HCT116 (cell line): ENCODE results near the gene GRIK3. TPM values are rescaled to one million over a fixed set of nuclear protein-coding genes. Genes with fewer than 3 reads are reported as not detected.

Source experiments
- ATAC-seq: fragments of 200-7000 bp; cut with Tn5 transposase; 2 replicates; pipeline ENCODE4 v1.9.1; 2020; ENCODE audit warnings: mild to moderate bottlenecking, moderate library complexity
- BruUV-seq: library from RNA; stranded (reverse); fragments of 400-500 nt; replicated peaks from 2 replicates; lab custom pipeline; 2021; lab: Mats Ljungman, UMichigan
- CTCF ChIA-PET: fragments of 300-600 bp; sonication (Branson Sonifier 250); formaldehyde crosslinking; loops from one replicate; lab custom pipeline; 2021; ENCODE audit warnings: antibody characterized with exemption; lab: Charles Lee
- POLR2A ChIA-PET: fragments of 300-600, 350-600 bp; sonication (Branson Sonifier 250); formaldehyde crosslinking; loops from one replicate; lab custom pipeline; 2021; ENCODE audit warnings: antibody characterized with exemption; lab: Charles Lee
- RAD21 ChIA-PET, 2 experiments: fragments of 300-600 bp; sonication (Branson Sonifier 250); formaldehyde crosslinking; loops; one replicate each; lab custom pipeline; 2023; ENCODE audit warnings: low total read pairs in 2 of 2; ENCODE audit not compliant: uncharacterized antibody in 2 of 2, unreplicated experiment in 2 of 2, low non-redundant PET in 1 of 2; lab: Charles Lee
- DNase-seq: peaks from one replicate; pipeline ENCODE4 v3.0.0-alpha.2; 2010; ENCODE audit warnings: low read depth, low spot score
- H2AFZ ChIP-seq: fragments of 200-600 bp; shearing (Covaris generic), sonication (generic); 2 replicates; pipeline ENCODE4 v1.6.1; 2017; ENCODE audit warnings: low read depth, mixed run types, mixed read lengths, antibody characterized with exemption, low read length; ENCODE audit not compliant: poor library complexity, severe bottlenecking
- H3K27ac ChIP-seq: 2 replicates; pipeline ENCODE4 v1.5.1; 2012; ENCODE audit warnings: low read depth, low read length
- H3K27me3 ChIP-seq: fragments of 200-600 bp; sonication (generic); 2 replicates; pipeline ENCODE4 v1.6.1; 2016; ENCODE audit warnings: mixed run types, low read length, mixed read lengths; ENCODE audit not compliant: insufficient read depth
- H3K36me3 ChIP-seq, 2 experiments: fragments of 200-500 bp in 1 of 2; fragments of 200-600 bp in 1 of 2; sonication (Bioruptor generic) in 1 of 2; sonication (generic) in 1 of 2; 2 replicates each; pipeline versions ENCODE4 v1.5.1 to v1.6.1; 2014 to 2016; ENCODE audit warnings: low read length in 2 of 2, inconsistent platforms in 1 of 2, mixed read lengths in 1 of 2, mixed run types in 1 of 2; ENCODE audit not compliant: insufficient read depth in 2 of 2, control insufficient read depth in 1 of 2
- H3K4me1 ChIP-seq, 2 experiments: fragments of 200-600 bp in 1 of 2; sonication (generic) in 1 of 2; 2 replicates each; pipeline versions ENCODE4 v1.5.1 to v1.6.1; 2012 to 2017; ENCODE audit warnings: low read length in 2 of 2, inconsistent platforms in 1 of 2, mild to moderate bottlenecking in 1 of 2, mixed read lengths in 1 of 2, mixed run types in 1 of 2, moderate library complexity in 1 of 2; ENCODE audit not compliant: insufficient read depth in 2 of 2, control insufficient read depth in 1 of 2
- H3K4me2 ChIP-seq: fragments of 200-600 bp; sonication (generic); 2 replicates; pipeline ENCODE4 v1.6.1; 2017; ENCODE audit warnings: mixed run types, low read length, mixed read lengths
- H3K4me3 ChIP-seq, 2 experiments: fragments of 200-600 bp in 1 of 2; sonication (generic) in 1 of 2; replicated peaks in 1 of 2; 2 replicates each; pipeline ENCODE4 v1.5.1; 2011 to 2016; ENCODE audit warnings: low read length in 2 of 2, control low read depth in 1 of 2, low read depth in 1 of 2, mild to moderate bottlenecking in 1 of 2, mixed read lengths in 1 of 2, mixed run types in 1 of 2
- H3K79me2 ChIP-seq: fragments of 200-600 bp; sonication (generic); 2 replicates; pipeline ENCODE4 v1.6.1; 2017; ENCODE audit warnings: mild to moderate bottlenecking, mixed run types, low read length, moderate library complexity, mixed read lengths; ENCODE audit not compliant: insufficient read depth
- H3K9ac ChIP-seq: fragments of 200-600 bp; sonication (generic); 2 replicates; pipeline ENCODE4 v1.6.1; 2016; ENCODE audit warnings: low read length, mixed read lengths
- H3K9me2 ChIP-seq: fragments of 200-600 bp; sonication (generic), shearing (Covaris generic); 2 replicates; pipeline ENCODE4 v1.6.1; 2017; ENCODE audit warnings: mixed run types, mild to moderate bottlenecking, moderate library complexity; ENCODE audit not compliant: insufficient read depth
- H3K9me3 ChIP-seq, 2 experiments: fragments of 200-500 bp in 1 of 2; fragments of 200-600 bp in 1 of 2; sonication (Bioruptor generic) in 1 of 2; sonication (generic) in 1 of 2; 2 replicates each; pipeline ENCODE4 v1.6.1; 2014 to 2017; ENCODE audit warnings: low read length in 2 of 2, mixed read lengths in 2 of 2, inconsistent platforms in 1 of 2, low read depth in 1 of 2, mild to moderate bottlenecking in 1 of 2, mixed run types in 1 of 2, moderate library complexity in 1 of 2; ENCODE audit not compliant: control insufficient read depth in 1 of 2, insufficient read depth in 1 of 2
- H4K20me1 ChIP-seq: fragments of 200-600 bp; sonication (generic), shearing (Covaris generic); 2 replicates; pipeline ENCODE4 v1.6.1; 2017; ENCODE audit warnings: mixed run types, mild to moderate bottlenecking, moderate library complexity; ENCODE audit not compliant: insufficient read depth
- CBX3 ChIP-seq: IDR thresholded peaks from 2 replicates; pipeline ENCODE4 v1.6.1; 2012; ENCODE audit warnings: low read depth
- ELF1 ChIP-seq: IDR thresholded peaks from 2 replicates; pipeline ENCODE4 v1.6.1; 2012; ENCODE audit warnings: low read depth, borderline replicate concordance
- EZH2 ChIP-seq: fragments of 200-600 bp; sonication (generic); IDR thresholded peaks from 2 replicates; pipeline ENCODE4 v1.6.1; 2017; ENCODE audit warnings: antibody characterized with exemption, mixed run types
- EZH2phosphoT487 ChIP-seq: fragments of 200-600 bp; IDR thresholded peaks from 2 replicates; pipeline ENCODE4 v1.6.1; 2018; ENCODE audit warnings: antibody characterized with exemption, borderline replicate concordance
- FOSL1 ChIP-seq: IDR thresholded peaks from 2 replicates; pipeline ENCODE4 v1.6.1; 2012; ENCODE audit warnings: low read depth
- JUND ChIP-seq: IDR thresholded peaks from 2 replicates; pipeline ENCODE4 v1.6.1; 2012
- POLR2A ChIP-seq: IDR thresholded peaks from 2 replicates; pipeline ENCODE4 v1.7.0; 2011; ENCODE audit warnings: borderline replicate concordance; ENCODE audit not compliant: insufficient read depth, insufficient read length; ENCODE audit errors: extremely low read depth
- POLR2AphosphoS5 ChIP-seq: IDR thresholded peaks from 2 replicates; pipeline ENCODE4 v1.6.1; 2011; ENCODE audit warnings: mild to moderate bottlenecking, low read depth, low read length, moderate library complexity
- SIN3A ChIP-seq: IDR thresholded peaks from 2 replicates; pipeline ENCODE4 v1.6.1; 2012; ENCODE audit warnings: low read depth
- SP1 ChIP-seq: IDR thresholded peaks from 2 replicates; pipeline ENCODE4 v1.6.1; 2012; ENCODE audit warnings: low read depth
- SRF ChIP-seq: IDR thresholded peaks from 2 replicates; pipeline ENCODE4 v1.6.1; 2012; ENCODE audit warnings: low read depth
- YY1 ChIP-seq: IDR thresholded peaks from 2 replicates; pipeline ENCODE4 v1.6.1; 2011; ENCODE audit warnings: low read length, low read depth, moderate library complexity, mild to moderate bottlenecking; ENCODE audit not compliant: insufficient replicate concordance; ENCODE audit errors: extremely low read depth
- ZFX ChIP-seq: fragments of 450-650 bp; IDR thresholded peaks from 2 replicates; pipeline ENCODE4 v1.6.1; 2017
- intact Hi-C: fragments of 100-400 bp; cut with micrococcal nuclease; formaldehyde crosslinking; loops from 2 replicates; pipeline ENCODE4 v1.10.0; 2022
- total RNA-seq: library from RNA; stranded (reverse); gene quantifications from one replicate; pipeline ENCODE4 v1.2.1, GENCODE V29; 2021; ENCODE audit not compliant: unreplicated experiment
- TF ChIP-seq, protein P1 (sequence below): IDR thresholded peaks from 2 replicates; pipeline ENCODE4 v1.6.1; 2012

Gene GRIK3
- total RNA-seq, 1 experiment from 2014 or later = not detected

DNA sequence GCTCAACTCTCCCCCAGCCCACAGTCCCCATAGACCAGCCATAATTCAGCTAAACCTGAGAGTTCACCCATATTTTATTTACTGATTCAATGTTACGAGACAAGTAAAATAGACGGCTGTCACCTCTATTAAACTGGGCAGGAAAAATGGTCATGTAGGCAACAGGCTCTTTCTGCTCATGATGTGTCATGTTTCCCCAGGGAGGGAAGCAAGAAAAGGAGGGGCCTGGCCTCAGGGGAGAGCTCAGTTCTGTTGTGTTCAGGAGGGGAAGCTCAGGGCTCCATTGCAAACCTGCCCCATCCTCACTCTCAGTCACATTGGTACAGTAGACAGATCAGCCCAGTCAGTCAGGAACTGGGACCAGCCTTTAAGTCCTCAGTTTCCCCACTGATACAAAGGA lies 12.8 kb downstream of the GRIK3 start:
- Histone ChIP-seq H3K79me2 (no peaks in the 10 kb centered on the region), H3K27me3 (peaks cover 21% of the 10 kb centered on the region; the same call in 1 of the 2 replicates), H4K20me1 (no peaks in the 10 kb centered on the region), H3K4me2 (no peak overlapping the region), H3K27ac (no peak overlapping the region), H2AFZ (no peak overlapping the region), H3K9me2 (no peaks in the 10 kb centered on the region), H3K4me3 (no peak overlapping the region), H3K9ac (no peak overlapping the region), H3K9me3 (no peaks in the 10 kb centered on the region), H3K36me3 (no peaks in the 10 kb centered on the region), H3K4me1 (no peaks in the 10 kb centered on the region)
- RAD21 ChIA-PET = no interaction called here
- BruUV-seq = no TSS peak
- POLR2A ChIA-PET = no interaction called here
- DNase-seq (no peak), ATAC-seq (no peak)
- intact Hi-C loops = loop anchor here (10.0 kb wide), 1 partner anchor 413 kb away; no protein-coding TSS in a partner anchor
- CTCF ChIA-PET = no interaction called here
- TF ChIP-seq CBX3 (no peak), YY1 (no peak), JUND (no peak), ELF1 (no peak), POLR2AphosphoS5 (no peak), ZFX (no peak), SIN3A (no peak), SP1 (no peak), EZH2phosphoT487 (no peak), POLR2A (no peak), EZH2 (no peak), SRF (no peak), FOSL1 (no peak)
- TF ChIP-seq, protein P1, sequence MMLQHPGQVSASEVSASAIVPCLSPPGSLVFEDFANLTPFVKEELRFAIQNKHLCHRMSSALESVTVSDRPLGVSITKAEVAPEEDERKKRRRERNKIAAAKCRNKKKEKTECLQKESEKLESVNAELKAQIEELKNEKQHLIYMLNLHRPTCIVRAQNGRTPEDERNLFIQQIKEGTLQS = no peak
